Mesothelial cell of epicardium (in vitro differentiated cells): ENCODE data around the gene IL1RL2. TPM values are rescaled to one million over a fixed set of nuclear protein-coding genes. Genes with fewer than 3 reads are reported as not detected.
A peak's percentile ranks its signal among the peaks of the same experiment; 100 is the strongest.

Source experiments
- DNase-seq, 2 experiments: peaks; one replicate each; pipeline ENCODE4 v3.0.0; 2021; ENCODE audit warnings: low spot score in 2 of 2; ENCODE audit not compliant: unreplicated experiment in 2 of 2
- H3K27ac Mint-ChIP-seq: 2 replicates; pipeline ENCODE4 v1.8.0; 2021; ENCODE audit warnings: mixed read lengths
- H3K27me3 Mint-ChIP-seq: 2 replicates; pipeline ENCODE4 v1.8.0; 2021; ENCODE audit warnings: low read depth, mixed read lengths
- H3K36me3 Mint-ChIP-seq: 2 replicates; pipeline ENCODE4 v1.8.0; 2021; ENCODE audit warnings: mixed read lengths
- H3K4me1 Mint-ChIP-seq: 2 replicates; pipeline ENCODE4 v1.8.0; 2021; ENCODE audit warnings: mixed read lengths
- H3K4me3 Mint-ChIP-seq: 2 replicates; pipeline ENCODE4 v1.8.0; 2021; ENCODE audit warnings: mild to moderate bottlenecking, moderate library complexity, mixed read lengths
- H3K9me3 Mint-ChIP-seq: 2 replicates; pipeline ENCODE4 v1.8.0; 2021; ENCODE audit warnings: mixed read lengths
- CTCF ChIP-seq: fragments of 200-600 bp; sonication (generic); IDR thresholded peaks from one replicate; pipeline ENCODE4 v1.5.0; 2021; ENCODE audit warnings: antibody characterized with exemption; ENCODE audit not compliant: unreplicated experiment
- total RNA-seq: library from RNA; stranded (reverse); gene quantifications from 3 replicates; pipeline ENCODE4 v1.2.1, GENCODE V29; 2021

IL1RL2 gene
- total RNA-seq, 1 donor from 2014 or later, result not detected

GRCh38 chr2:102224824-102225739 lies 38.3 kb downstream of the IL1RL2 start:
- no peak overlapping the region for H3K4me3 Mint-ChIP-seq
- peaks cover 28% of the 10 kb centered on the region for H3K4me1 Mint-ChIP-seq
- H3K36me3 Mint-ChIP-seq, result no peaks in the 10 kb centered on the region
- H3K9me3 Mint-ChIP-seq, result no peaks in the 10 kb centered on the region
- H3K27me3 Mint-ChIP-seq, result peaks cover 3% of the 10 kb centered on the region
- no peak for DNase-seq
- no peak for TF ChIP-seq CTCF
- H3K27ac Mint-ChIP-seq, result no peak overlapping the region

GRCh38 chr2:102226171-102226570 lies 39.3 kb downstream of the IL1RL2 start:
- Mint-ChIP-seq H3K4me3 (no peak overlapping the region), H3K9me3 (no peaks in the 10 kb centered on the region), H3K4me1 (peaks cover 28% of the 10 kb centered on the region), H3K27me3 (no peaks in the 10 kb centered on the region), H3K27ac (peak overlapping the region; percentile 74), H3K36me3 (no peaks in the 10 kb centered on the region)
- TF ChIP-seq CTCF, result no peak
- DNase-seq, result no peak

GRCh38 chr2:102226612-102227391 lies 40.0 kb downstream of the IL1RL2 start:
- DNase-seq, result no peak
- no peaks in the 10 kb centered on the region for H3K9me3 Mint-ChIP-seq
- TF ChIP-seq CTCF, result no peak
- H3K4me3 Mint-ChIP-seq, result no peak overlapping the region
- peaks cover 28% of the 10 kb centered on the region for H3K4me1 Mint-ChIP-seq
- H3K27me3 Mint-ChIP-seq, result no peaks in the 10 kb centered on the region
- peak overlapping the region; percentile 89 for H3K27ac Mint-ChIP-seq
- H3K36me3 Mint-ChIP-seq, result no peaks in the 10 kb centered on the region

- no peaks in the 10 kb centered on the region for H3K27me3 Mint-ChIP-seq
- no peak for TF ChIP-seq CTCF
- H3K4me1 Mint-ChIP-seq, result peaks cover 28% of the 10 kb centered on the region
- no peak overlapping the region for H3K4me3 Mint-ChIP-seq
- DNase-seq, result no peak
- H3K9me3 Mint-ChIP-seq, result no peaks in the 10 kb centered on the region
- H3K27ac Mint-ChIP-seq, result no peak overlapping the region
- H3K36me3 Mint-ChIP-seq, result no peaks in the 10 kb centered on the region
Measured at GRCh38 chr2:102229141-102229769, 42.4 kb downstream of the IL1RL2 start.

- Mint-ChIP-seq H3K9me3 (no peaks in the 10 kb centered on the region), H3K4me1 (peaks cover 28% of the 10 kb centered on the region)
Measured at GRCh38 chr2:102230410-102230909, 43.6 kb downstream of the IL1RL2 start.

More at GRCh38 chr2:102230410-102230909, 43.6 kb downstream of the IL1RL2 start:
- Mint-ChIP-seq H3K27ac (no peak overlapping the region), H3K36me3 (no peaks in the 10 kb centered on the region), H3K27me3 (no peaks in the 10 kb centered on the region), H3K4me3 (no peak overlapping the region)
- no peak for TF ChIP-seq CTCF
- DNase-seq, result no peak
